GM06990 (cell line): ENCODE results near the gene ROR2.

ENCODE experiments used
- DNase-seq: peaks from one replicate; pipeline ENCODE4 v3.0.0-alpha.2; 2011; ENCODE audit not compliant: insufficient read length; ENCODE audit errors: extremely low read depth
- H3K27me3 ChIP-seq: replicated peaks from 2 replicates; pipeline ENCODE4 v1.6.0; 2011; ENCODE audit warnings: low read length; ENCODE audit not compliant: control insufficient read depth, insufficient read depth
- H3K36me3 ChIP-seq: 2 replicates; pipeline ENCODE4 v1.5.1; 2011; ENCODE audit warnings: low read length; ENCODE audit not compliant: control insufficient read depth, insufficient read depth
- H3K4me3 ChIP-seq: replicated peaks from 2 replicates; pipeline ENCODE4 v1.5.1; 2011; ENCODE audit warnings: low read depth, mild to moderate bottlenecking, control low read depth, low read length
- CTCF ChIP-seq: IDR thresholded peaks from 2 replicates; pipeline ENCODE4 v1.5.1; 2011; ENCODE audit warnings: low read length, control low read depth, mild to moderate bottlenecking, inconsistent platforms; ENCODE audit not compliant: insufficient read depth, poor library complexity, severe bottlenecking

ROR2 gene

DNA sequence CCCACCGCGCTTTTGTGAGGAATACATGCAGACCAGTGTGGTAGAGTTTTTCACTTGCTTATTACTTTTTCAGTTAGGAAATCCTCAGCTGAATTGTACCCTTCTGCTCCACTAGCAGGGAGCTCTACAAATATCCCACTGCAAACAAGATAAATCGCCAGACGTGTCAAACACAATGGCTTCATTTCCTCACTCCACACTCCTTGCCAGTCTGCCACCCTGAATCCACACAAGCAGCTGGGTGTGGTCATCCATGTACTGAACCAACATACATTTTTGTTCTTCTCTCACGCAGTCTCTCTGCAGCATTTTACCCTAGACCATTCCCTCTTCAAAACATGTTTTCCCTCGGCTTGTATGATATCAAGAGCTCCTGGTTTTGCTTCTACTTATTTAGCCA, 3.7 kb upstream of the ROR2 start:
- no peak overlapping the region for H3K4me3 ChIP-seq
- H3K36me3 ChIP-seq: no peaks in the 10 kb centered on the region
- H3K27me3 ChIP-seq: no peaks in the 10 kb centered on the region; the same call in 1 of the 2 replicates
- no peak for TF ChIP-seq CTCF
- DNase-seq: no peak

DNA sequence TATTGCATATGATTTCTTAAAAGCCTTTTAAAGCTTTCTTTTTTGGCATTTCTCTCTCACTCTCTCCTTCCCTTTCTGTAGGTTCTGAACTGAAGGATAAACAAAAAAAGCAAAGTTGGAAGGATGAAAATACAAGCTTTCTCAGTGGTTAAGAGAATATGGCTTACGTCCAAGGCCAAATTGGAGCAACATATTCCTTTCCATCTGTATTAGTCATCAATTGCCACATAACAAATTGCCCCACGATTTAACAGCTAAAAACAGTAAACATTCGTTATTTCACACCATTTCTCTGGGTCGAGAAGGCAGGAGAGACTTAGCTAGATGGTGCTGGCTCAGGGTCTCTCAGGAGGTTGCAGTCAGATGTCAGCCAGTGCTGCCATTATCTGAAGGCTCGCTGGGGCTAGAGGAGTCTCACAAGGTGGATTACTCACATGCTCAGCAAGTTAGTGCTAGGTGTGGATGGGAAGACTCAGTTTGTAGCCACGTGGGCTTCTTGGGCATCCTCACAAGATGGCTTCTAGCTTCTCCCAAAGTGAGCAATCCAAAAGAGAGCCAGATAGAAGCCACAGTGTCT, 2.0 kb upstream of the ROR2 start:
- no peak for TF ChIP-seq CTCF
- Histone ChIP-seq H3K36me3 (no peaks in the 10 kb centered on the region), H3K27me3 (no peaks in the 10 kb centered on the region; the same call in 1 of the 2 replicates), H3K4me3 (no peak overlapping the region)
- DNase-seq: no peak

DNA sequence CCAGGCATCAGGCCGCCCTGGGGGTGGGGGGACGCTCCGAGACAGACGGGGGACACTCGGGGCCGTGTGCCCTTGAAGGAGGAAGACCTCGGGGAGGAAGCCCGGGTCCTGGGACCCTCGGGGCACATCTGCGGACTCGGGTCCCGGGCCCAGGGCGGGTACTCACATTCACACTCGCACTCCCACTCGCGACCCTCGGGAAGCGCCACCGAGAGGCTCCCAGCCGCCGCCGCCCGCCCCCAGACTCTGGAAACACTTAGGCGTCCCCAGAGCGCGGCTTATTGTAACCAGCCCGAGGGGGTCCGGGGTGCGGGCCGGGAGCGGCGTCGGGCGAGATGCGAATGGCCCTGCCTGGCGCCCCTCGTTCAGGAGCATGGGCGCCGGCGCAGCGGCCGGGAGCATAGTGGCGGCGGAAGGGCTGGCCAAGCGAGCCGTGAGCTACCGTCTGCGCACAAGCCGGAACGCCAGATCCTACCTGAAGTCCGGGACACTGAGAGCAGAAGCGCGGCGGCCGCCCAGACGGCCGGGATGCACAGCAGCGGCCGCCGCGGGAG, 559 bp downstream of the ROR2 start:
- no peaks in the 10 kb centered on the region for H3K36me3 ChIP-seq
- no peak for TF ChIP-seq CTCF
- H3K4me3 ChIP-seq: no peak overlapping the region
- no peaks in the 10 kb centered on the region; the same call in 1 of the 2 replicates for H3K27me3 ChIP-seq
- DNase-seq: no peak

DNA sequence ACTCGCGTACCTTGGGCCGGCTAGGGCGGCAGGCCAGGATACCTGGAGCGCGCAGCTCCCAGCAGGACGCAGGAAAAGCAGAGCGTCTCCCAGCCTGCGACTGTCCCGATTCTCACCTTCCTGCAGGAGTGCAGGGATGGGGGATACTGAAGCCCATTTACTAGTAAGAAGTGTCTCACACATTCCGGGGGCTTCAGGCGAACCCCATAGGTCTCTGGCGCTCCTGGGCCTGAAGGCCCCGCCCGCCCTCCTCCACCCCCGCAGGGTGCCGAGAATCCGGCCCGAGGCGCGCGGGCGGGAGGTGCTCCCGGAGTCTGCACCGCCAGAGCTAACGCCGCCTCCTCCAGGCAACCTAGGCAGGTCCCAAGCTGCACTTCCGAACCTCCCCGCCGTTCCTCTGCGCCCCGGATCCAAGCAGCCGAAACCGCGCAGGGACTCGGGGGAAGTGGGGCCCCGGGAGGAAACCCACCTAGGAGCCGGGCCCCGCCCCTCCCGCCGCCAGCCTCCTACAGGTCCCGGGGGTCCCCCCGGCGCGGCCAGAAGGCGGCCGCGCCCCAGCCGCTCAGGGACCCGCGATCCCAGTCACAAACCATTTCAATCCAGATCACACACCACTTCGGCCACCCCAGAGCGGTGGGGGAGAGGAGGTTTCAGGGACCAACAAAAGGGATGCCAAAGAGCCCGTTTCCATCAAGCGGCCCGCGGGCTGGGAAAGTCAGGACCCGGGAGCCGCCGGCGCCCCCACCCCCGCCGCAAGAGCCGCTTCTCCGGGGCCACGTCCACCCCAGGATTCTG, 1.2 kb downstream of the ROR2 start:
- DNase-seq: no peak
- no peaks in the 10 kb centered on the region; the same call in 1 of the 2 replicates for H3K27me3 ChIP-seq
- no peak overlapping the region for H3K4me3 ChIP-seq
- TF ChIP-seq CTCF: no peak
- no peaks in the 10 kb centered on the region for H3K36me3 ChIP-seq

DNA sequence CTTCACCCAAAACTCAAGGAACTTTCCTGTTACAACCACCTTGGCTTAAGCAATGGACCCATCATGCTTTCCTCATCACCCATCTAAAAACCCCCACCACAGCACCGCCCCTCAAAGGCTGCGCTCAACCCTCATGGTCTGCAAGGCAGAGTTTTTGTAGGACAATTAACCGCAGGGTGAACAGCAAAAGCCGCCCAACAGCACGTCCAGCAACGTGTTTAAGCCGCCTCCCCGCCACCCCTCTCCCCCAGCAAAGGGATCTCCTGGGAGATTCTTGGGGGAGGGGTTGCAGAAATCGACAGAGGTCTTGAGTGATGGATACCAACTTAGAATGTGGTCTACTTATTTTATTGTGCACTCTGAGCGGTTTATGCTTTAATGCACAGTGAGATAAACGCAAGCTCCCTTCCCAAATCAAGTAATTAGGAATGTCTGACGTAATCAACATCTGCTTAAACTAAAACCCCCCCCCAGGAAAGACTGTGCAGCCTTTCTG, 1.9 kb downstream of the ROR2 start:
- DNase-seq: no peak
- Histone ChIP-seq H3K4me3 (no peak overlapping the region), H3K27me3 (no peaks in the 10 kb centered on the region; the same call in 1 of the 2 replicates), H3K36me3 (no peaks in the 10 kb centered on the region)
- TF ChIP-seq CTCF: no peak
